Measurements from ENCODE around the gene MAN2A1.

The MAN2A1 gene

GRCh38 chr5:109649318-109649717, 40.4 kb upstream of the MAN2A1 start:
- no peak for TF ChIP-seq ZNF335 (tag by site-specific recombination; conservative IDR thresholded peaks at IDR 0.05)
- no peak for TF ChIP-seq ZSCAN23 (tag by site-specific recombination; IDR thresholded peaks at IDR 0.05)
- no peak for TF ChIP-seq ZNF704 (tag by site-specific recombination; IDR thresholded peaks at IDR 0.05)
- Histone ChIP-seq H3K27ac (ENCODE audit: extremely low read depth, low read depth, low read length) (no peak overlapping the region), H3K36me3 (ENCODE audit: control insufficient read depth in 2 of 2, insufficient read depth in 1 of 2, low read length in 2 of 2) (no peaks in the 10 kb centered on the region), H3K9me3 (ENCODE audit: control insufficient read depth, insufficient read depth, low read depth, low read length) (no peaks in the 10 kb centered on the region), H3K4me3 (ENCODE audit: low read depth, low read length) (no peak overlapping the region), H3K4me1 (ENCODE audit: control insufficient read depth, insufficient read depth, low read length) (peaks cover 5% of the 10 kb centered on the region; the same call in 1 of the 2 replicates)
- POLR2A ChIA-PET: no interaction called here
- CTCF ChIA-PET: no interaction called here

GRCh38 chr5:109650493-109650892, 39.2 kb upstream of the MAN2A1 start:
- ChIA-PET CTCF (no interaction called here), POLR2A (no interaction called here)
- Histone ChIP-seq H3K27ac (ENCODE audit: extremely low read depth, low read depth, low read length) (no peak overlapping the region), H3K4me1 (ENCODE audit: control insufficient read depth, insufficient read depth, low read length) (peaks cover 4% of the 10 kb centered on the region; the same call in 1 of the 2 replicates), H3K4me3 (ENCODE audit: low read depth, low read length) (no peak overlapping the region), H3K36me3 (ENCODE audit: control insufficient read depth in 2 of 2, insufficient read depth in 1 of 2, low read length in 2 of 2) (no peaks in the 10 kb centered on the region), H3K9me3 (ENCODE audit: control insufficient read depth, insufficient read depth, low read depth, low read length) (no peaks in the 10 kb centered on the region)
- TF ChIP-seq ZNF311 (tag by site-specific recombination; IDR thresholded peaks at IDR 0.05; ENCODE audit: borderline replicate concordance): no peak
- TF ChIP-seq ZNF488 (tag by site-specific recombination; IDR thresholded peaks at IDR 0.05): no peak
- TF ChIP-seq ZFP41 (tag by site-specific recombination; IDR thresholded peaks at IDR 0.05; ENCODE audit: borderline replicate concordance): no peak
- TF ChIP-seq GLI2 (tag by site-specific recombination; IDR thresholded peaks at IDR 0.05; ENCODE audit: borderline replicate concordance, low read depth): no peak
- no peak for TF ChIP-seq FEZF1 (tag by site-specific recombination; IDR thresholded peaks at IDR 0.05)
- no peak for TF ChIP-seq ZNF626 (tag by site-specific recombination; IDR thresholded peaks at IDR 0.05)
- no peak for TF ChIP-seq EGR2 (tag by site-specific recombination; IDR thresholded peaks at IDR 0.05; ENCODE audit: low read depth)
- TF ChIP-seq ZNF138 (tag by site-specific recombination; IDR thresholded peaks at IDR 0.05; ENCODE audit: borderline replicate concordance): no peak
- no peak for TF ChIP-seq PRDM6 (tag by site-specific recombination; IDR thresholded peaks at IDR 0.05)
- no peak for TF ChIP-seq ZNF184 (tag by site-specific recombination; IDR thresholded peaks at IDR 0.05)
- no peak for TF ChIP-seq ZFP37 (tag by site-specific recombination; IDR thresholded peaks at IDR 0.05)
- no peak for TF ChIP-seq ZNF792 (tag by site-specific recombination; IDR thresholded peaks at IDR 0.05)

GRCh38 chr5:109652096-109652495, 37.6 kb upstream of the MAN2A1 start:
- Histone ChIP-seq H3K4me3 (ENCODE audit: low read depth, low read length) (no peak overlapping the region), H3K9me3 (ENCODE audit: control insufficient read depth, insufficient read depth, low read depth, low read length) (no peaks in the 10 kb centered on the region), H3K27ac (ENCODE audit: extremely low read depth, low read depth, low read length) (no peak overlapping the region), H3K36me3 (ENCODE audit: control insufficient read depth in 2 of 2, insufficient read depth in 1 of 2, low read length in 2 of 2) (no peaks in the 10 kb centered on the region), H3K4me1 (ENCODE audit: control insufficient read depth, insufficient read depth, low read length) (no peaks in the 10 kb centered on the region; the same call in 1 of the 2 replicates)
- TF ChIP-seq ZNF366 (tag by site-specific recombination; conservative IDR thresholded peaks at IDR 0.05) (no peak), ZNF561 (tag by site-specific recombination; IDR thresholded peaks at IDR 0.05; ENCODE audit: borderline replicate concordance) (no peak), PRDM4 (tag by site-specific recombination; IDR thresholded peaks at IDR 0.05) (no peak), SCRT1 (tag by site-specific recombination; IDR thresholded peaks at IDR 0.05; ENCODE audit: borderline replicate concordance) (no peak), ZNF324 (tag by site-specific recombination; IDR thresholded peaks at IDR 0.05) (no peak), PRDM6 (tag by site-specific recombination; IDR thresholded peaks at IDR 0.05) (no peak), ZNF239 (tag by site-specific recombination; IDR thresholded peaks at IDR 0.05) (no peak), ZNF792 (tag by site-specific recombination; IDR thresholded peaks at IDR 0.05) (no peak), ZNF114 (tag by site-specific recombination; IDR thresholded peaks at IDR 0.05) (no peak), ZNF10 (tag by site-specific recombination; IDR thresholded peaks at IDR 0.05) (no peak), ZNF133 (tag by site-specific recombination; IDR thresholded peaks at IDR 0.05) (no peak), ZEB2 (tag by site-specific recombination; IDR thresholded peaks at IDR 0.05) (no peak)
- ChIA-PET POLR2A (no interaction called here), CTCF (interaction anchor here (1.2 kb wide), 1 partner anchor 632 kb away, joined by 4 read pairs; no protein-coding TSS in a partner anchor)
